ENCODE measurements around the gene LMF2. TPM values are rescaled to one million over a fixed set of nuclear protein-coding genes. Genes with fewer than 3 reads are reported as not detected.
A peak's percentile ranks its signal among the peaks of the same experiment; 100 is the strongest.
"Not testable (repeated sequence)": the region's sequence is repeated elsewhere in the genome, so short reads cannot be mapped to it uniquely, and the experiment has no call there.

LMF2 gene
- total and polyA plus RNA-seq, 2 donors = 23.5 to 90.2 TPM

GRCh38 chr22:50541667-50542026 is 34.1 kb upstream of the LMF2 start:
- not testable (repeated sequence) for H3K36me3 ChIP-seq (ENCODE audit: control insufficient read depth in 2 of 2, insufficient read depth in 2 of 2, low read length in 1 of 2); H3K9me3 ChIP-seq (ENCODE audit: control insufficient read depth in 2 of 2, insufficient read depth in 1 of 2, low read length in 1 of 2); DNase-seq (ENCODE audit: low read depth in 6 of 9, low spot score in 9 of 9); H3K4me3 ChIP-seq (ENCODE audit: low read length in 2 of 2)
- 92% methylated on average over 5 of the region's 5 CpGs for WGBS
- H3K27me3 ChIP-seq (ENCODE audit: control insufficient read depth in 2 of 2, insufficient read depth in 1 of 2, low read length in 1 of 2) = peaks cover 5 to 57% of the 10 kb centered on the region in 2 donors
- H3K4me1 ChIP-seq (ENCODE audit: control insufficient read depth in 2 of 2, insufficient read depth in 2 of 2, low read length in 2 of 2) = peaks cover 0 to 39% of the 10 kb centered on the region in 2 donors
- H3K27ac ChIP-seq (ENCODE audit: low read depth in 1 of 2, low read length in 1 of 2) = peak overlapping the region; percentile 31 to 75

GRCh38 chr22:50540381-50540780 is 32.9 kb upstream of the LMF2 start:
- no peaks in the 10 kb centered on the region for H3K9me3 ChIP-seq (ENCODE audit: control insufficient read depth in 2 of 2, insufficient read depth in 1 of 2, low read length in 1 of 2)
- 86% methylated on average over 10 of the region's 10 CpGs for WGBS
- no peak overlapping the region for H3K4me3 ChIP-seq (ENCODE audit: low read length in 2 of 2)
- no peak for DNase-seq (ENCODE audit: low read depth in 6 of 9, low spot score in 9 of 9)
- H3K4me1 ChIP-seq (ENCODE audit: control insufficient read depth in 2 of 2, insufficient read depth in 2 of 2, low read length in 2 of 2) = peaks cover 0 to 41% of the 10 kb centered on the region in 2 donors
- peaks cover 5 to 47% of the 10 kb centered on the region in 2 donors for H3K27me3 ChIP-seq (ENCODE audit: control insufficient read depth in 2 of 2, insufficient read depth in 1 of 2, low read length in 1 of 2)
- no peaks in the 10 kb centered on the region for H3K36me3 ChIP-seq (ENCODE audit: control insufficient read depth in 2 of 2, insufficient read depth in 2 of 2, low read length in 1 of 2)
- peak overlapping the region in 1 of 2 donors; percentile 93 for H3K27ac ChIP-seq (ENCODE audit: low read depth in 1 of 2, low read length in 1 of 2)

GRCh38 chr22:50537765-50538164 is 30.3 kb upstream of the LMF2 start:
- WGBS = 97% methylated on average over 13 of the region's 13 CpGs
- H3K4me1 ChIP-seq (ENCODE audit: control insufficient read depth in 2 of 2, insufficient read depth in 2 of 2, low read length in 2 of 2) = peaks cover 0 to 31% of the 10 kb centered on the region in 2 donors
- H3K27me3 ChIP-seq (ENCODE audit: control insufficient read depth in 2 of 2, insufficient read depth in 1 of 2, low read length in 1 of 2) = peaks cover 9 to 41% of the 10 kb centered on the region in 2 donors
- no peak for DNase-seq (ENCODE audit: low read depth in 6 of 9, low spot score in 9 of 9)
- H3K27ac ChIP-seq (ENCODE audit: low read depth in 1 of 2, low read length in 1 of 2) = peak overlapping the region; percentile 81 to 85
- H3K4me3 ChIP-seq (ENCODE audit: low read length in 2 of 2) = no peak overlapping the region
- H3K9me3 ChIP-seq (ENCODE audit: control insufficient read depth in 2 of 2, insufficient read depth in 1 of 2, low read length in 1 of 2) = no peaks in the 10 kb centered on the region
- H3K36me3 ChIP-seq (ENCODE audit: control insufficient read depth in 2 of 2, insufficient read depth in 2 of 2, low read length in 1 of 2) = no peaks in the 10 kb centered on the region

- peak in 1 of 9 donors; percentile 57 for DNase-seq (ENCODE audit: low read depth in 6 of 9, low spot score in 9 of 9)
- 78% methylated on average over 3 of the region's 3 CpGs for WGBS
- peaks cover 23 to 53% of the 10 kb centered on the region in 2 donors for H3K27me3 ChIP-seq (ENCODE audit: control insufficient read depth in 2 of 2, insufficient read depth in 1 of 2, low read length in 1 of 2)
- H3K36me3 ChIP-seq (ENCODE audit: control insufficient read depth in 2 of 2, insufficient read depth in 2 of 2, low read length in 1 of 2) = no peaks in the 10 kb centered on the region
- peak overlapping the region in 1 of 2 donors; percentile 57 for H3K27ac ChIP-seq (ENCODE audit: low read depth in 1 of 2, low read length in 1 of 2)
- H3K4me1 ChIP-seq (ENCODE audit: control insufficient read depth in 2 of 2, insufficient read depth in 2 of 2, low read length in 2 of 2) = peaks cover 0 to 33% of the 10 kb centered on the region in 2 donors
- no peak overlapping the region for H3K4me3 ChIP-seq (ENCODE audit: low read length in 2 of 2)
- no peaks in the 10 kb centered on the region for H3K9me3 ChIP-seq (ENCODE audit: control insufficient read depth in 2 of 2, insufficient read depth in 1 of 2, low read length in 1 of 2)
These were observed 28.7 kb upstream of the LMF2 start for GRCh38 chr22:50536226-50536625.

- peaks cover 1 to 40% of the 10 kb centered on the region in 2 donors for H3K4me1 ChIP-seq (ENCODE audit: control insufficient read depth in 2 of 2, insufficient read depth in 2 of 2, low read length in 2 of 2)
- H3K27ac ChIP-seq (ENCODE audit: low read depth in 1 of 2, low read length in 1 of 2) = peak overlapping the region; percentile 7 to 42
These were observed 27.6 kb upstream of the LMF2 start for GRCh38 chr22:50535113-50535512.

GRCh38 chr22:50533856-50534711 is 26.6 kb upstream of the LMF2 start:
- Histone ChIP-seq H3K27me3 (ENCODE audit: control insufficient read depth in 2 of 2, insufficient read depth in 1 of 2, low read length in 1 of 2) (peaks cover 42 to 66% of the 10 kb centered on the region in 2 donors), H3K27ac (ENCODE audit: low read depth in 1 of 2, low read length in 1 of 2) (peak overlapping the region in 1 of 2 donors; percentile 47), H3K4me1 (ENCODE audit: control insufficient read depth in 2 of 2, insufficient read depth in 2 of 2, low read length in 2 of 2) (peaks cover 4 to 35% of the 10 kb centered on the region in 2 donors)
- WGBS = 81% methylated on average over 21 of the region's 21 CpGs
- H3K4me3 ChIP-seq (ENCODE audit: low read length in 2 of 2); H3K36me3 ChIP-seq (ENCODE audit: control insufficient read depth in 2 of 2, insufficient read depth in 2 of 2, low read length in 1 of 2); H3K9me3 ChIP-seq (ENCODE audit: control insufficient read depth in 2 of 2, insufficient read depth in 1 of 2, low read length in 1 of 2): not testable (repeated sequence)
- peak in 1 of 9 donors; percentile 46 for DNase-seq (ENCODE audit: low read depth in 6 of 9, low spot score in 9 of 9)

More at GRCh38 chr22:50535113-50535512, 27.6 kb upstream of the LMF2 start:
- Histone ChIP-seq H3K27me3 (ENCODE audit: control insufficient read depth in 2 of 2, insufficient read depth in 1 of 2, low read length in 1 of 2) (peaks cover 34 to 58% of the 10 kb centered on the region in 2 donors), H3K36me3 (ENCODE audit: control insufficient read depth in 2 of 2, insufficient read depth in 2 of 2, low read length in 1 of 2) (no peaks in the 10 kb centered on the region), H3K9me3 (ENCODE audit: control insufficient read depth in 2 of 2, insufficient read depth in 1 of 2, low read length in 1 of 2) (no peaks in the 10 kb centered on the region), H3K4me3 (ENCODE audit: low read length in 2 of 2) (no peak overlapping the region)
- no peak for DNase-seq (ENCODE audit: low read depth in 6 of 9, low spot score in 9 of 9)
- 90% methylated on average over 8 of the region's 8 CpGs for WGBS

- Histone ChIP-seq H3K4me1 (ENCODE audit: control insufficient read depth in 2 of 2, insufficient read depth in 2 of 2, low read length in 2 of 2) (peaks cover 4 to 27% of the 10 kb centered on the region in 2 donors), H3K36me3 (ENCODE audit: control insufficient read depth in 2 of 2, insufficient read depth in 2 of 2, low read length in 1 of 2) (peaks cover 0 to under 1% of the 10 kb centered on the region in 2 donors), H3K27ac (ENCODE audit: low read depth in 1 of 2, low read length in 1 of 2) (peak overlapping the region; percentile 42 to 67), H3K4me3 (ENCODE audit: low read length in 2 of 2) (no peak overlapping the region), H3K27me3 (ENCODE audit: control insufficient read depth in 2 of 2, insufficient read depth in 1 of 2, low read length in 1 of 2) (peaks cover 51 to 69% of the 10 kb centered on the region in 2 donors), H3K9me3 (ENCODE audit: control insufficient read depth in 2 of 2, insufficient read depth in 1 of 2, low read length in 1 of 2) (peaks cover 1 to 10% of the 10 kb centered on the region in 2 donors)
- DNase-seq (ENCODE audit: low read depth in 6 of 9, low spot score in 9 of 9) = no peak
- 94% methylated on average over 19 of the region's 19 CpGs for WGBS
These were observed 25.6 kb upstream of the LMF2 start for GRCh38 chr22:50532824-50533796.

- H3K36me3 ChIP-seq (ENCODE audit: control insufficient read depth in 2 of 2, insufficient read depth in 2 of 2, low read length in 1 of 2) = peaks cover 0 to 3% of the 10 kb centered on the region in 2 donors
- H3K27me3 ChIP-seq (ENCODE audit: control insufficient read depth in 2 of 2, insufficient read depth in 1 of 2, low read length in 1 of 2) = peaks cover 58 to 74% of the 10 kb centered on the region in 2 donors
- peaks cover 4 to 25% of the 10 kb centered on the region in 2 donors for H3K4me1 ChIP-seq (ENCODE audit: control insufficient read depth in 2 of 2, insufficient read depth in 2 of 2, low read length in 2 of 2)
- WGBS = 5% methylated on average over 56 of the region's 56 CpGs
- peak overlapping the region; percentile 67 to 97 for H3K27ac ChIP-seq (ENCODE audit: low read depth in 1 of 2, low read length in 1 of 2)
- no peak for DNase-seq (ENCODE audit: low read depth in 6 of 9, low spot score in 9 of 9)
- H3K4me3 ChIP-seq (ENCODE audit: low read length in 2 of 2) = peak overlapping the region; percentile 30 to 50
- peaks cover 1 to 12% of the 10 kb centered on the region in 2 donors for H3K9me3 ChIP-seq (ENCODE audit: control insufficient read depth in 2 of 2, insufficient read depth in 1 of 2, low read length in 1 of 2)
These were observed 24.6 kb upstream of the LMF2 start for GRCh38 chr22:50531962-50532674.
